Measurements from ENCODE around the gene HOXC12. TPM values are rescaled to one million over a fixed set of nuclear protein-coding genes. Genes with fewer than 3 reads are reported as not detected.

HOXC12 gene
- total and polyA plus RNA-seq, 2 of the 8 experiments (the other 6 are each of a cell fraction or from before 2014, with no cell fraction given): not detected

- no peak for FAIRE-seq
- H2BK20ac ChIP-seq (ENCODE audit: low read length): no peak overlapping the region
- H3K27ac ChIP-seq (ENCODE audit: low read depth, low read length): no peak overlapping the region
- POLR2A ChIA-PET (ENCODE audit: partially characterized antibody): interaction anchor here (1.2 to 1.4 kb wide), 2 partner anchors 10 to 16 kb away, joined by 3 to 4 read pairs; partner anchors contain the start of gene HOXC11
- no peak overlapping the region for H4K91ac ChIP-seq (replicated peaks; ENCODE audit: insufficient read length, low read length)
- H3K56ac ChIP-seq (replicated peaks; ENCODE audit: insufficient read length, low read depth, low read length): no peak overlapping the region
- H3K79me2 ChIP-seq (ENCODE audit: control insufficient read depth in 1 of 2, insufficient read depth in 2 of 2, low read length in 2 of 2): no peaks in the 10 kb centered on the region
- H3K14ac ChIP-seq (ENCODE audit: insufficient read length): no peak overlapping the region
- H3K27me3 ChIP-seq (replicated peaks in 1 of 4; ENCODE audit: control insufficient read depth in 3 of 4, extremely low read depth in 1 of 4, insufficient read depth in 3 of 4, low read length in 3 of 4): peaks cover 94 to 99% (median 97%) of the 10 kb centered on the region in 4 experiments
- no peak for DNase-seq (ENCODE audit: low read depth in 1 of 2, low spot score in 2 of 2)
- H4K5ac ChIP-seq (ENCODE audit: insufficient read length, low read depth, low read length): no peak overlapping the region
- H3K23me2 ChIP-seq (ENCODE audit: low read depth, low read length): no peaks in the 10 kb centered on the region
- H3K4ac ChIP-seq (replicated peaks; ENCODE audit: insufficient read length, low read depth, low read length): no peak overlapping the region
- no peak overlapping the region for H3K18ac ChIP-seq (ENCODE audit: extremely low read depth, low read length)
- no peak overlapping the region for H2BK5ac ChIP-seq (ENCODE audit: low read depth, low read length)
- no peak overlapping the region for H4K8ac ChIP-seq (ENCODE audit: extremely low read depth, insufficient read depth, low read length)
- WGBS, 2 experiments (ENCODE audit: extremely low coverage in 1 of 2, insufficient coverage in 1 of 2, insufficient read length in 1 of 2, insufficient replicate concordance in 2 of 2, low coverage in 1 of 2, low lambda C conversion rate in 2 of 2, missing lambda C conversion rate in 1 of 2): 16% methylated on average over 25 of the region's 28 CpGs; no CpG with 5 or more reads in 1 of the 2 experiments
- no peak overlapping the region for H3K9ac ChIP-seq (replicated peaks in 1 of 4; ENCODE audit: extremely low read depth in 1 of 4, low read depth in 3 of 4, low read length in 3 of 4)
- H4K20me1 ChIP-seq (replicated peaks in 1 of 2; ENCODE audit: control insufficient read depth in 1 of 2, insufficient read depth in 2 of 2, low read length in 2 of 2): peaks cover 17 to 42% of the 10 kb centered on the region in 2 experiments
- H3K4me3 ChIP-seq (ENCODE audit: extremely low read depth in 1 of 4, insufficient read depth in 2 of 4, low read depth in 3 of 4, low read length in 4 of 4): no peak overlapping the region
- peak overlapping the region; percentile 35; the same call in 1 of the 2 replicates for H2BK12ac ChIP-seq (ENCODE audit: low read depth, low read length)
- no peak overlapping the region for H2BK120ac ChIP-seq (replicated peaks; ENCODE audit: low read depth, low read length)
- H2BK15ac ChIP-seq (ENCODE audit: low read length): no peak overlapping the region
- H3K23ac ChIP-seq (ENCODE audit: insufficient read length): no peak overlapping the region
- H3K4me2 ChIP-seq (ENCODE audit: insufficient read depth in 1 of 2, low read depth in 2 of 2, low read length in 2 of 2): no peak overlapping the region
- CTCF ChIA-PET (ENCODE audit: partially characterized antibody): interaction anchor here (0.7 to 5.8 kb wide), 18 partner anchors 12 to 245 kb away, joined by 3 to 91 read pairs (median 6); partner anchors contain the start of genes HOXC11, HOXC12, HOXC13 and HOXC5
- H3K9me3 ChIP-seq (ENCODE audit: insufficient read depth in 2 of 2, low read depth in 1 of 2, low read length in 1 of 2): peaks cover 0 to 14% of the 10 kb centered on the region in 2 experiments; a peak in 1 of 4 replicates
- H3K79me1 ChIP-seq (ENCODE audit: low read depth, low read length): no peaks in the 10 kb centered on the region
- peak overlapping the region; percentile 55; the same call in 1 of the 2 replicates for H2AK5ac ChIP-seq (ENCODE audit: low read depth, low read length)
- H3K36me3 ChIP-seq (ENCODE audit: control insufficient read depth in 2 of 4, insufficient read depth in 4 of 4, low read length in 3 of 4): peaks cover 0 to 13% (median 0%) of the 10 kb centered on the region in 4 experiments; a peak in 1 of 8 replicates
- TF ChIP-seq EZH2 (IDR thresholded peaks at IDR 0.05; ENCODE audit: low read depth, low read length, severe bottlenecking) (peak; percentile 48), RNF2 (IDR thresholded peaks at IDR 0.05; ENCODE audit: borderline replicate concordance, low read depth, low read length, missing control alignments, poor library complexity, severe bottlenecking) (peak; percentile 95), TCF12 (IDR thresholded peaks at IDR 0.05; ENCODE audit: low read depth, low read length) (no peak), CTCF (IDR thresholded peaks at IDR 0.05; ENCODE audit: control extremely low read depth in 1 of 3, insufficient read depth in 1 of 3, low read depth in 1 of 3, low read length in 3 of 3) (peak in 2 of 3 experiments; percentile 35 to 39; a peak in 2 of 4 replicates), RAD21 (IDR thresholded peaks at IDR 0.05 in 1 of 2, conservative IDR thresholded peaks at IDR 0.05 in 1 of 2; ENCODE audit: low read depth in 2 of 2, low read length in 2 of 2) (peak; percentile 30 to 42; a peak in 3 of 4 replicates), SUZ12 (IDR thresholded peaks at IDR 0.05; ENCODE audit: low read length) (peak; percentile 71), TBP (IDR thresholded peaks at IDR 0.05; ENCODE audit: low read depth, low read length) (no peak)
- H3K4me1 ChIP-seq (replicated peaks in 1 of 4; ENCODE audit: control insufficient read depth in 3 of 4, insufficient read depth in 4 of 4, low read length in 3 of 4): peaks cover 0 to 6% (median 4%) of the 10 kb centered on the region in 4 experiments; a peak in 3 of 7 replicates
- no peak overlapping the region for H2AFZ ChIP-seq (ENCODE audit: low read length)
These were observed 34.8 kb downstream of the HOXC12 start for GRCh38 chr12:53989227-53990113.

Measured in H1 (cell line).